Kidney (tissue), 14 donors: ENCODE measurements around the gene TMEM94. TPM values are rescaled to one million over a fixed set of nuclear protein-coding genes. Genes with fewer than 3 reads are reported as not detected.
"Not testable (repeated sequence)": the region's sequence is repeated elsewhere in the genome, so short reads cannot be mapped to it uniquely, and the experiment has no call there.

Experiments
- DNase-seq, 5 donors: peaks; one replicate each; pipeline ENCODE4 v3.0.0-alpha.2; 2013 to 2020
- FAIRE-seq: peaks from 2 replicates; lab custom pipeline; 2012; peaks lifted over from hg19 to GRCh38; lab: Jason Lieb, UNC
- H3K27ac ChIP-seq, 2 donors: one replicate each; pipeline ENCODE4 v1.7.0; 2013; ENCODE audit warnings: low read depth in 2 of 2, low read length in 2 of 2, inconsistent platforms in 1 of 2
- H3K27me3 ChIP-seq: one replicate; pipeline ENCODE4 v1.7.1; 2013; ENCODE audit warnings: low read length, inconsistent platforms; ENCODE audit not compliant: control insufficient read depth, insufficient read depth
- H3K36me3 ChIP-seq, 3 donors: one replicate each; pipeline versions ENCODE4 v1.7.0 to v1.7.1; 2013; ENCODE audit warnings: low read length in 3 of 3, control low read depth in 1 of 3, inconsistent platforms in 1 of 3; ENCODE audit not compliant: insufficient read depth in 3 of 3, control insufficient read depth in 2 of 3
- H3K4me1 ChIP-seq, 3 donors: one replicate each; pipeline versions ENCODE4 v1.7.0 to v1.7.1; 2013; ENCODE audit warnings: low read length in 3 of 3, inconsistent platforms in 1 of 3, low read depth in 1 of 3; ENCODE audit not compliant: control insufficient read depth in 2 of 3, insufficient read depth in 2 of 3
- H3K4me3 ChIP-seq, 3 donors: one replicate each; pipeline versions ENCODE4 v1.7.0 to v1.8.1; 2013; ENCODE audit warnings: low read length in 3 of 3, control low read depth in 1 of 3, inconsistent platforms in 1 of 3
- H3K9ac ChIP-seq, 3 donors: one replicate each; pipeline versions ENCODE4 v1.7.0 to v1.7.1; 2013; ENCODE audit warnings: low read length in 3 of 3, control low read depth in 1 of 3, inconsistent platforms in 1 of 3
- H3K9me3 ChIP-seq, 3 donors: one replicate each; pipeline versions ENCODE4 v1.7.0 to v1.7.1; 2013; ENCODE audit warnings: low read length in 3 of 3, control low read depth in 1 of 3, inconsistent platforms in 1 of 3; ENCODE audit not compliant: control insufficient read depth in 2 of 3, insufficient read depth in 1 of 3
- CTCF ChIP-seq: IDR thresholded peaks from 3 replicates; pipeline ENCODE4 v1.5.1; 2012; ENCODE audit warnings: mild to moderate bottlenecking, moderate library complexity, borderline replicate concordance; ENCODE audit not compliant: insufficient read depth; ENCODE audit errors: extremely low read depth
- intact Hi-C: fragments of 100-400 bp; cut with DNase I; formaldehyde crosslinking; loops from one replicate; pipeline ENCODE4 v1.11.1; 2022
- polyA plus RNA-seq: library from polyadenylated mRNA; stranded (reverse); fragments of 350-450 nt; fragmentation: Illumina TruSeq; extraction: RNeasy Lipid Tissue Mini Kit (QIAGEN cat#74804); gene quantifications from one replicate; pipeline ENCODE4 v1.2.3, GENCODE V29; 2014; ENCODE audit warnings: low read depth, low replicate concordance; ENCODE audit not compliant: insufficient read depth
- total RNA-seq: library from RNA; stranded (reverse); fragmentation: NEBNext Ultra II Directional; extraction: Animal tissue kit (Norgen Biotek cat#: 25700); gene quantifications from one replicate; pipeline ENCODE4 v1.2.1, GENCODE V29; 2021
- donor health status: control.
- donor health status: control.
- donor health status: control.
- donor health status: control.
- donor health status: control.
- donor health status: DM: yes; HTN: yes; CAD: no.
- donor health status: Normal renal cell carcinoma (clear cell type).

Gene TMEM94
- total and polyA plus RNA-seq, 2 donors from 2014 or later: 49.6 to 82.6 TPM

DNA sequence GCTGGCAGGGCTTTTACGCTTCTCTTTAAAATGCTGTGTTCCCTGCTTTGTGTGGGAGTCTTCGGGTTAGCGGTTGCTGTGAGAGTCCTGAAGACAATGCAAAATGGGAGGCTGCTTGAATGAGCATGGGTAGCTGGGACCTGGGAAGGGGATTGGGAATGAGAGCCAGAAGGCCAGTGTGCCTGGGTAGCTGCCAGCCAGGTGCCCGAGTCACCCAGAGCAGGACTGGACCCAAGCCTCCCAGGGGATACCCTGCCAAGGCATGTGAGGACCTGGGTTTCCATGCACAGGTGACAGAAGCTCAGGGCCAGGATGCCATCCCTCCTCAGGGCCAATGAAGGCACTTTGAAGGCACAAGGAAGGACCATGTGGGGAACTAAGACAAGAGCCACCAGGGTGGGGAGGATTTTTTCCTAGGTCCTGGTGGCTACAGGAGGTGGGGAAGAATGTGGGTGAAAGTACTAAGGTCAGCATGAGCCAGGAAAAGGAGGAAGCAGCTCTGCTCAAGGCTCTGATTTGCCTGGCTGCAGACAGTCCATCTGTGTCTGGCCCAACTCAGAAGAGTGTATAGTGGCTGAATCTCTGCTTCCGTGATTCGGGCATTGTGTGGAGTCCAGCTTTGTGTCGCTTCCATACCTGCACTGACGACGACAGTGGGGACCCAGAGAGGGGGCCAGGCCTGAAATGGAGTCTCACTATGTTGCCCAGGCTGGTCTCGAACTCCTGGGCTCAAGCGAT, 20.5 kb downstream of the TMEM94 start:
- peak overlapping the region; percentile 74 for H3K27ac ChIP-seq
- H3K9ac ChIP-seq: peak overlapping the region in 2 of 3 donors; percentile 19 to 65
- H3K36me3 ChIP-seq: peaks cover 1 to 15% (median 7%) of the 10 kb centered on the region in 3 donors
- H3K9me3 ChIP-seq: no peaks in the 10 kb centered on the region
- DNase-seq (peak in 2 of 5 donors; percentile 45 to 50), FAIRE-seq (no peak)
- intact Hi-C loops: no loop called here
- H3K4me1 ChIP-seq: peaks cover 14 to 40% (median 18%) of the 10 kb centered on the region in 3 donors
- TF ChIP-seq CTCF: no peak
- H3K27me3 ChIP-seq: no peaks in the 10 kb centered on the region
- H3K4me3 ChIP-seq: peak overlapping the region; percentile 28 to 51 (median 32)

GRCh38 chr17:75477490-75477862, 21.0 kb downstream of the TMEM94 start:
- Histone ChIP-seq H3K4me3 (peak overlapping the region in 1 of 3 donors; percentile 51), H3K27ac (peak overlapping the region; percentile 74), H3K4me1 (peaks cover 14 to 40% (median 18%) of the 10 kb centered on the region in 3 donors)
- peak in 1 of 5 donors; percentile 64 for DNase-seq
- H3K36me3 ChIP-seq, H3K27me3 ChIP-seq, H3K9ac ChIP-seq, H3K9me3 ChIP-seq, FAIRE-seq, intact Hi-C loops: not testable (repeated sequence)

DNA sequence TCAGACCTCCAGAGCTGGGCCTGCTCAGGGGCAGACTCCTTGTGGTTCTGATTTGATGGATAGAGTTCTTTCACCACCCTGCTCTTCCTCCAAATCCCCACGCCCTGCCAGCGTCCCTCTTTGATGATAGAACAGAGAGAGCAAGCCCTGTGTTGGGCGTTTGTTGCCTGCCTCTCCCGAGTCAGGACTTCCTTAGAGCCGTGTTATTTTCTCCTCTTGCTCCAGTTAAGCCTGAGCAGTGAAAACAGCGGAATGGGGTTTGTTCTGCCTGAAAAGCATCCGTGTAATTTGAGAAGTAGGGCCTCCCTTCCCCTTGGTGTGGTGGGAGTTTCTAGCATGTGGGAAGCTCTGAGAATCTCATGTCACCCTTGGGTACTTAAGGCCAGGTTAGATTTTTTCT, 22.1 kb downstream of the TMEM94 start:
- Histone ChIP-seq H3K9me3 (no peaks in the 10 kb centered on the region), H3K4me3 (peak overlapping the region in 1 of 3 donors; percentile 7), H3K9ac (peak overlapping the region in 1 of 3 donors; percentile 26), H3K36me3 (peaks cover 0 to 5% (median 0%) of the 10 kb centered on the region in 3 donors), H3K4me1 (peaks cover 14 to 38% (median 18%) of the 10 kb centered on the region in 3 donors), H3K27ac (no peak overlapping the region), H3K27me3 (no peaks in the 10 kb centered on the region)
- intact Hi-C loops: no loop called here
- DNase-seq (peak; percentile 47 to 93 (median 78)), FAIRE-seq (no peak)
- TF ChIP-seq CTCF: no peak

DNA sequence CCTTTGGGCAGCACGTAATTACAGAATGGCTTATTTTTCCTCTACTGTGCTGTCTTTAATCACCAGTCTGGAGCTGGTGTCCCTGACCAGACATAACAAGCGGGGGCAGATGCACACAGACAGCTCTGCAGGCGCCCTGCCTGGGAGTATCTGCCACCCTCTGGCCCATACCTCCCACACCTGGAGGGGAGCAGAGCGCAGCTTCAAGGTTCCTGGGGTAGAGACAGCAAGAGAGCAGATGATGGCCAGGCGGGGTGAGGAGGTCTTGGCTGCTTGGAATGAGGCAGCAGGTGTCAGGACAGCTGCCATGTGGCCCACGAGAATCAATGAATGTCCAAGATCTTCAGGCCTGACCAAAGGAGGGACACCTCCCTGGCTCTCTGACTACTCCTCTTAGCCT, 23.8 kb downstream of the TMEM94 start:
- DNase-seq (peak in 2 of 5 donors; percentile 26 to 51), FAIRE-seq (no peak)
- Histone ChIP-seq H3K27ac (no peak overlapping the region), H3K9me3 (no peaks in the 10 kb centered on the region), H3K9ac (no peak overlapping the region), H3K27me3 (no peaks in the 10 kb centered on the region), H3K4me3 (no peak overlapping the region), H3K36me3 (peaks cover 0 to 5% (median 0%) of the 10 kb centered on the region in 3 donors), H3K4me1 (peaks cover 14 to 35% (median 18%) of the 10 kb centered on the region in 3 donors)
- intact Hi-C loops: no loop called here
- TF ChIP-seq CTCF: no peak
